Tibial nerve (tissue), 3 donors: Measurements from ENCODE around the gene CRYZL1.

ENCODE experiments used
- CTCF ChIP-seq, 5 experiments: fragments of 200-600 bp in 3 of 5; fragments of 450-650 bp in 2 of 5; sonication (generic) in 3 of 5; IDR thresholded peaks; one replicate each; pipeline ENCODE4 v1.5.1; 2016 to 2019; ENCODE audit warnings: antibody characterized with exemption in 5 of 5, mild to moderate bottlenecking in 3 of 5, moderate library complexity in 2 of 5
- POLR2A ChIP-seq, 2 donors: fragments of 450-650 bp; IDR thresholded peaks; one replicate each; pipeline ENCODE4 v1.6.1; 2017; ENCODE audit warnings: antibody characterized with exemption in 2 of 2, mild to moderate bottlenecking in 2 of 2, moderate library complexity in 2 of 2

- TF ChIP-seq POLR2A (IDR thresholded peaks at IDR 0.05) (no peak), CTCF (IDR thresholded peaks at IDR 0.05) (no peak)
Observed at GRCh38 chr21:33680870-33681269, 39.3 kb upstream of the CRYZL1 start.
